NCI-H460 (cell line): Measurements from ENCODE around the gene ADK. TPM values are rescaled to one million over a fixed set of nuclear protein-coding genes. Genes with fewer than 3 reads are reported as not detected.
A peak's percentile ranks its signal among the peaks of the same experiment; 100 is the strongest.
"Not testable (repeated sequence)": the region's sequence is repeated elsewhere in the genome, so short reads cannot be mapped to it uniquely, and the experiment has no call there.

ENCODE experiments used
- DNase-seq: peaks from one replicate; pipeline ENCODE4 v3.0.0-alpha.2; 2016; ENCODE audit warnings: low read depth; ENCODE audit errors: extremely low read depth
- polyA plus RNA-seq: library from polyadenylated mRNA; depleted of rRNA; stranded (reverse); fragments of >200 nt; gene quantifications from 2 replicates; pipeline ENCODE4 v1.2.3, GENCODE V29; 2014; cell fraction: nucleus; rRNA removed
- total RNA-seq: library from RNA; depleted of rRNA; stranded (reverse); fragments of >200 nt; shearing (Covaris generic); gene quantifications from 2 replicates; pipeline ENCODE4 v1.2.3, GENCODE V29; 2014; rRNA removed

Gene ADK
- 41.2 and 50.2 TPM in 2 replicates for total RNA-seq
- 27.9 and 32.2 TPM in 2 replicates for polyA plus RNA-seq

DNA sequence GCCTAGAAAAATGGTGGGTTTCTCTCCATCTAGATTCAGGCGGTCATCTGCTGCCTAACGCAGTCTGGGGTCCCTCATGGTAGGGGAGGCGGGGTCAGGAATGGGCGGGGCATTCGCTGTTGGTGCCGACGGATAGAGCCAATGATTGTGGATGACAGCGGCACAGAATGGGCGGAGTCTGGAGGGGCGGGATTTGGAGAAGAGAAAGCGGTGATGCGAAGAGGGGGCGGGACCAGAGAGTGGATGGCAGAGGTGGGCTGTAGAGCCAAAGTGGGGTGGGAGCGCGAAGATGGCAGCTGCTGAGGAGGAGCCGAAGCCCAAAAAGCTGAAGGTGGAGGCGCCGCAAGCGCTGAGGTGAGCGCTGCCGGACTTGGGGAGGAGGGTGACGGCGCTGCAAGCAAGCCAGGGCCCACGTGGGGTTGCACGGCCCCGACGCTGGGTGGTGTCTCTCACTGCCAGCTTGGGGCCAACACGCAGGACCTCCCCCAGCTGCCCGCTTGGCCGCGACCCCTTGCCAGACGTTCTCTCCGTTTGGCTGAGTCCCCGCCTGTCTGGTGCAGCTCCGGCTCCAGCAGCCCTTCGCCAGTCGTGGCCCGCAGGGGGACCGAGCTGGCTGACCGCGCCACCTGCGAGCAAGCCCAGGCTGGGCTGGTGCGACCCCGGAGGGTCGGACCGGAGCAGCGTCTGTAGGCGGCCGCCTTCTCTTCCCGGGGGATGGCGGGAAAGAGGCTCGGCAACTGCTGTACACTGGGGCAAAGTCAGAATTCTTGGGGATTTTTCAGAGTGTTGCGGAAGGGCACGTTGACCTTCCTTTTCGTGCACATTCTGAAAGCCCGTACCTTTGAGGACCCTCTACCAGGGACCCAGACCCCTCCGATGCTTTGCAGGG is at the start of gene ADK:
ADK (plus strand) TSS at position 232 of the 889 bp plus-strand sequence; CDS start at position 290, 58 bp downstream.
- DNase-seq = peak; percentile 99

- DNase-seq = no peak
These were observed 47.3 kb upstream of the ADK start for GRCh38 chr10:74103560-74104258.

DNA sequence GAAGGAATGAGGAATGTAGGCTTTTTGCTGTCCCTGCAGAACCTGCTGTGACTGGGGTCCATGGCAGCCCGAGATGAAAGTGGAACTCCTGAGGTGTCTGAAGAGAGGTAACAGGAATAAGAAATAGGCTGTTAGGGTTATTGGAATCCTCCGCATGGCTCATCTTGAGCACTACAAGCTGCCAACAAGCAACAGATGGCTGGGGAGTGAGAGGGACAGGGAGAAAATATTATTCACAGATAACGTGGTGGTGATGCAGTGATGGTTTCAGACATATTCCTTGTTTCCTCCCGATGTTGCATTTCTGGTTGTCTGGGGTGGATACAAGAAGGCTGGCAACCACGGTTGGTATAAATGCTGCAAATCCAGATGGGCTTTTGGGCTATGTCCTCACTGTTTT is 46.5 kb upstream of the ADK start:
- DNase-seq = no peak

GRCh38 chr10:74104996-74105395 is 46.0 kb upstream of the ADK start:
- DNase-seq = no peak

- no peak for DNase-seq
These were observed 43.6 kb upstream of the ADK start for GRCh38 chr10:74107391-74107790.

GRCh38 chr10:74109452-74109851 is 41.6 kb upstream of the ADK start:
- DNase-seq = no peak

GRCh38 chr10:74110120-74110519 is 40.9 kb upstream of the ADK start:
- DNase-seq = no peak

GRCh38 chr10:74111799-74112198 is 39.2 kb upstream of the ADK start:
- no peak for DNase-seq

DNA sequence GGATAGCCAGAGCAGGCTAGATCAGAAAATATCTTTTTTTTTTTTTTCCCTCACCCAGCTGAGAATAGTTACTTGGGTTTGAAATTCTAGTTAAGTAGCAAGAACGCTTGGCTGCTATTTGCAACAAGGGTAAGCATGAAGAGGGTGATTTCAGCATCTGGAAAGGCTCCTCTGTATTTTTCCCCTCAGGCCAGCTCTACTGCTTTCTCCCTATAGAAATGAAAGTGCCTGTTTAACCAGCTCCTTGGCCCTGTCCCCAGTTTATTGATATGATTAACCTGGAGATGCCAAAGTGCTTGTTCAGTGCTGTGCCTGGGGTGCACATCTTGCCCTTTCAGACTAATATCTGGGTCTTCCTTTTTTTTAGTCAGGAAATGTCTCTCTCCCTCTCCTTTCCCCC is 37.5 kb upstream of the ADK start:
- no peak for DNase-seq

DNA sequence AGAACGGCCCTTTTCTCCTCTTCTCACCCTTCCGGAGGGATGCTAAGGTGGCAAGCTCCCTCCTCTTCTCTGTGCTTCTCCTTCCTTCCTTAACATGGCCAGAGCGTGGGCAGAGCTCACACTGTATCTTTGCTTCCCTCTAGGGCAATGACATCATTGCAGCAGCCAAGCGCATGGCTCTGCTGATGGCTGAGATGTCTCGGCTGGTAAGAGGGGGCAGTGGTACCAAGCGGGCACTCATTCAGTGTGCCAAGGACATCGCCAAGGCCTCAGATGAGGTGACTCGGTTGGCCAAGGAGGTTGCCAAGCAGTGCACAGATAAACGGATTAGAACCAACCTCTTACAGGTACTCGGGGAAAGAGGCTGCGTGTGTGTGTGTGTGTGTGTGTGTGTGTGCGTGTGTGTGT is 37.0 kb upstream of the ADK start:
- DNase-seq = no peak

GRCh38 chr10:74117738-74118137 is 33.3 kb upstream of the ADK start:
- DNase-seq = no peak

- peak; percentile 54 for DNase-seq
These were observed 32.2 kb upstream of the ADK start for GRCh38 chr10:74118804-74119203.

DNA sequence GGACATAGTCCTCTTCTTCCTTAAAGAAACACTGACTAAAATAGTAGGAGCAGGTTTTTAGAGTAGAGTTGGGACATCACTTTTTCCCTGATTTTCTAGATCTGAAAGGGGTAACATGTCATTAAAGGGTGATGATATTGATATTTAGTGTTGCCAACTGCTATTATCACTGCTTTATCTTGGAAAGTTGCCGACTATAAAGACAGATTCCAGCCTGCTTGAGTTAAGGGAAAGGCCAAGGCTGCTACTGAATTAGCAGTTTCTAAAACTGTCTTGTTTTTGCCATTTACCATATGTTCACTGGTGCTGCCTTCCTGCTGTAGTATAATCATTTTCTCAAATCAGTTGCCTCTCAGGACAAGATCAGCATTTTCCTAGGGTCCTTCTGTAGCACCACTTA is 30.1 kb upstream of the ADK start:
- no peak for DNase-seq

DNA sequence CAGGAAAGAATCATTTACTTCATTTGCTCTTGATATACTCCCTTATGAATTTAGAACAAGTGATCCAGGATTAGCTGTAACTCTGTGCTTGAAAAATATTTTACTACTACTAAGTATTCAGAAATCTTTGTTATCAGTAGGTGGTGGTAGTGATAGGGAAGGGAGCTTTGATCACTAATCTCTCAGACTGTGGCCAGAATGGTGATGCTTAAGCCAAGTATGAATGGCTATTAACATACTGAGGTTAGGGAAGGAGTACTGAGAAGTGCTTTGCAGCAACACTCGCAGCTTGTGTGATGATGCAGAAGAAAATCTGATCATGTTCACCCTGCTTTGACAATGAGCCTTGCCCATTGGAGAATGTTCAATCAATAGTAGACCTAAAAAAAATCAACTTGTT is 29.7 kb upstream of the ADK start:
- no peak for DNase-seq

- no peak for DNase-seq
These were observed 29.0 kb upstream of the ADK start for GRCh38 chr10:74122060-74122459.

- no peak for DNase-seq
These were observed 27.9 kb upstream of the ADK start for GRCh38 chr10:74123081-74123480.

DNA sequence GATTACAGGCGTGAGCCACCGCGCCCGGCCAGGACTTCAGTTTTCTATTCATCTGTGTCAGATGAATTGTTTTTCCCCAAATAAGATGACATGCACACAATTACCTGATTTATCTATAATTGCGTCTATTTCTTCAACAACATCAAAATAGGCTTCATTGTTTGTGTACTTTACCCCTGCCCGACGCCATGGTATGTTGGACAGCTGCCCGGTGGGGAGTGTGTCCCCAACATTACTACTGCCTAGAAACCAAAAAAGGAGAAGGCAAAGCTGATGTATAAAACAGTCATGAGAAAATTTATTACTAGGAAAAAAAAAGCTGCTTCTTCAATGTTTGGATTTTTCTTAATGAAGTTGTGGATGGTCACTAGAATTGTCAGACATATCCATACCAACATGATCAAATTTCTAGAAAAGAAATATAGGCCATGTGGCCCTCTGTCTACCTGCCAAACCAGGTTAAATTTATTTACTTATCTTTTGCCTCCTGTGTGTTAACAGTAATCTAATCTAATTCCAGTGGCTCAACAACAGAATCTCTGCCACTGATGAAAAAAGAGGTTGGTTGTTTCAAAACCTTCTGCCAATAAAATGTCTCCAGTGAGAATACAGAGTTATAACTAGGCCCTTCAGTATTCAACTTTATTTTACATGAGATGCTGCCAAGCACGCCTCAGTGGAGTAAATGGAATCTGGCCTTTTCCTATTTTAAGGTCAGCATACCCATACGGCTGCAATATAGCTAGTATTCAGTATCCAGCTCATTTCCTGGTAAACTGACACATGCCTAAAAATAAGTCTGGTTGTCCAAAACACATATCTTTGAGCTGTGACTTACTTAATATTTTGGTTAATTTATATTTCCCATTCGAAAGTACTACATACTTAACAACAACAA is 16.8 kb upstream of the ADK start:
- DNase-seq = no peak

GRCh38 chr10:74135452-74135851 is 15.6 kb upstream of the ADK start:
- no peak for DNase-seq

DNA sequence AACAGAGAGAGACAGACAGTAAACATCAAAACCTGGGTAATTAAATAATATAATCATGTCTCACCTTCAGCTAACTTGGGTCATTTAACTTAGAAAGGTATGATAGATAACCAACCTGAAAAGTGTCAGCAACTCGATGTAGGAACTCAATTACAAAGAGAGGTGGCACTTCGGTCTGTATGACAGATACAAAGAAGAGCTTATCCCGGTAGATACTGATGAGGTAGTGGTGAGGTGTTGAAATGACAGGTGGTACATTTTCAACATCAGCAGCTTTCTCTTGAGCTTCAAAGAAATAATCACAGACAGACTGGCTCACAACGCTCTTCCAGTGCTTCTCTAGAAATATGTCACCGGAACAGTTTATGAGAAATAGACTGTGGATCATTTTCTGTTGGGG is 13.0 kb upstream of the ADK start:
- DNase-seq = no peak

DNA sequence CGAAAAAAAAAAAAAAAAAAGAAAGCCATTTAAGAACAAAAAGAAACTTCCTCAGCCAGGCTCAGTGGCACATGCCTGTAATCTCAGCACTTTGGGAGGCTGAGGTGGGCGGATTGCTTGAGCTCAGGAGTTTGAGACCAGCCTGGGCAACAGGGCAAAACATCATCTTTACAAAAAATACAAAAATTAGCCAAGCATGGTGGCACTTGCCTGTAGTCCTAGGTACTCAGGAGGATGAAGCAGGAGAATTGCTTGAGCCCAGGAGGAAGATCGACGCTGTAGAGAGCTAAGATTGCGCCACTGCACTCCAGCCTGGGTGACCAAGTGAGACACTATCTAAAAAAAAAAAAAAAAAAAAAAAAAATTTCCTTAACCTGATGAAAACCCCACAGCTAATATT is 12.4 kb upstream of the ADK start:
- DNase-seq = not testable (repeated sequence)

- no peak for DNase-seq
These were observed 11.0 kb upstream of the ADK start for GRCh38 chr10:74139981-74140380.
